ENCODE measurements around the gene THAP3. TPM values are rescaled to one million over a fixed set of nuclear protein-coding genes. Genes with fewer than 3 reads are reported as not detected.
"Not testable (repeated sequence)": the region's sequence is repeated elsewhere in the genome, so short reads cannot be mapped to it uniquely, and the experiment has no call there.

THAP3 gene
- total RNA-seq, 1 donor = 7.6 TPM

GRCh38 chr1:6658359-6659060 is 33.8 kb downstream of the THAP3 start:
- Histone ChIP-seq H3K9me3 (ENCODE audit: low read depth, low read length) (no peaks in the 10 kb centered on the region), H3K4me1 (ENCODE audit: insufficient read depth, low read length) (no peaks in the 10 kb centered on the region), H3K27me3 (ENCODE audit: insufficient read depth, low read length) (no peaks in the 10 kb centered on the region), H3K4me3 (ENCODE audit: low read length) (no peak overlapping the region)

- Histone ChIP-seq H3K27me3 (ENCODE audit: insufficient read depth, low read length) (no peaks in the 10 kb centered on the region), H3K9me3 (ENCODE audit: low read depth, low read length) (no peaks in the 10 kb centered on the region), H3K4me3 (ENCODE audit: low read length) (no peak overlapping the region), H3K4me1 (ENCODE audit: insufficient read depth, low read length) (no peaks in the 10 kb centered on the region)
These were observed 35.9 kb downstream of the THAP3 start for GRCh38 chr1:6660415-6661049.

- not testable (repeated sequence) for H3K27me3 ChIP-seq (ENCODE audit: insufficient read depth, low read length); H3K4me1 ChIP-seq (ENCODE audit: insufficient read depth, low read length); H3K9me3 ChIP-seq (ENCODE audit: low read depth, low read length); H3K4me3 ChIP-seq (ENCODE audit: low read length)
These were observed 37.8 kb downstream of the THAP3 start for GRCh38 chr1:6662468-6662867.

- H3K4me1 ChIP-seq (ENCODE audit: insufficient read depth, low read length) = no peaks in the 10 kb centered on the region
- no peaks in the 10 kb centered on the region for H3K9me3 ChIP-seq (ENCODE audit: low read depth, low read length)
- H3K4me3 ChIP-seq (ENCODE audit: low read length) = no peak overlapping the region
- no peaks in the 10 kb centered on the region for H3K27me3 ChIP-seq (ENCODE audit: insufficient read depth, low read length)
These were observed 42.0 kb downstream of the THAP3 start for GRCh38 chr1:6666696-6667095.

GRCh38 chr1:6667139-6667538 is 42.5 kb downstream of the THAP3 start:
- H3K4me1 ChIP-seq (ENCODE audit: insufficient read depth, low read length) = no peaks in the 10 kb centered on the region
- no peaks in the 10 kb centered on the region for H3K9me3 ChIP-seq (ENCODE audit: low read depth, low read length)
- H3K27me3 ChIP-seq (ENCODE audit: insufficient read depth, low read length) = no peaks in the 10 kb centered on the region
- no peak overlapping the region for H3K4me3 ChIP-seq (ENCODE audit: low read length)

DNA sequence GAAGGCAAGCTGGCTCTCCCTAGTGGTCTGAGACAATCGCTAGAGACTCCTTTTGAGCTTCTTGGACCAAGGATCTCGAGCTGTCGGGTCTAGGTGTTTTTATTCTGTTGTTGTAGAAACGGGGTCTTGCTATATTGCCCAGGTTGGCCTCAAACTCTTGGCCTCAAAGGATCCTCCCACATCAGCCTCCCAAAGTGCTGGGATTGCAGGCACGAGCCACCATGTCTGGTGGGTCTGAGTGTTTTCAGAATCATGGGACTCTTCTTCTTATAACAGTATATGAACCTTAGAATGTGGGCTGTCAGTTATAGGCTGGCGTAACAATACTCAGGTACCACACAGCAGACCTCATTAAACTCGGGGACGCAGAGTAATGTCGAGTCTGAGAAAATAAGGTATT is 43.8 kb downstream of the THAP3 start:
- H3K4me1 ChIP-seq (ENCODE audit: insufficient read depth, low read length) = no peaks in the 10 kb centered on the region
- H3K9me3 ChIP-seq (ENCODE audit: low read depth, low read length) = no peaks in the 10 kb centered on the region
- H3K27me3 ChIP-seq (ENCODE audit: insufficient read depth, low read length) = no peaks in the 10 kb centered on the region
- no peak overlapping the region for H3K4me3 ChIP-seq (ENCODE audit: low read length)

- Histone ChIP-seq H3K27me3 (ENCODE audit: insufficient read depth, low read length) (no peaks in the 10 kb centered on the region), H3K9me3 (ENCODE audit: low read depth, low read length) (no peaks in the 10 kb centered on the region), H3K4me3 (ENCODE audit: low read length) (no peak overlapping the region), H3K4me1 (ENCODE audit: insufficient read depth, low read length) (no peaks in the 10 kb centered on the region)
These were observed 47.9 kb downstream of the THAP3 start for GRCh38 chr1:6672558-6672957.

GRCh38 chr1:6673816-6674398 is 49.2 kb downstream of the THAP3 start:
- H3K4me1 ChIP-seq (ENCODE audit: insufficient read depth, low read length) = no peaks in the 10 kb centered on the region
- no peaks in the 10 kb centered on the region for H3K9me3 ChIP-seq (ENCODE audit: low read depth, low read length)
- H3K27me3 ChIP-seq (ENCODE audit: insufficient read depth, low read length) = no peaks in the 10 kb centered on the region
- no peak overlapping the region for H3K4me3 ChIP-seq (ENCODE audit: low read length)

DNA sequence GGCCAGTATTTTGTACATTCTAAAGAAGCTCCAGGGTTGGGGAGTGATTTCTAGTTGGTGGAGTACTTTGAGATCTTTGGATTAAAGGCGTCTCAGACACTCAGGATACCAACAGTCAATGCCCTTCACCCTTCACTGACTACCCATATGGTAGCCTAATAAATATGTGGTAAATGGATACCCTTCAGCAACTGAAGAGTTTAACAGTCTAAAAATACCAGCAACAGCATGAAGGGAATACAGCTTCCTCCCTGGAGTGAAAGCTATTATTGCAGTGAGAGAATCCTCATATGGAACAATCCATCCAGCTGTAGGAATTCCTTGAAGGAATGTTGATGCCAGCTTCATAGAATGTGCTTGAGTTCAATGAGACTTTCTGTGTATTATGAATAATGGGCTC is 50.1 kb downstream of the THAP3 start:
- no peak overlapping the region for H3K4me3 ChIP-seq (ENCODE audit: low read length)

DNA sequence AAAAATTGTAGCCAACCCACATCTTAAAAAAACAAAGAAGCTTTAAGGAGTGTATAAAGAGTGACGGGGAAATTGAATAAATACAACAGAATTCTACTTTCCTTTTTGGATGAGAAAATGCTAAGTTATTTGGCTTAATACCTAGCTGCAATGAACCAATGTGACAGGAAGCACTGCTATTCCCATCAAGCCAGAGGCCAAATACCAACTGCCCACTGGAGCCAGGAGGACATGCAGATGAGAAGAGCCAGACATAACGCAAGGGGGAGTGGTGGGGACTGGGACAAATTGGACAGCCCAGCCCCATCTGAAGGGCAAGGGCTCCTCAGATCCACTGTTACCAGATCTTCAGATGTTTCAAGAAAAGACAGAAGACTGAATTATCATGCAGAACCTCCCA is 51.3 kb downstream of the THAP3 start:
- no peaks in the 10 kb centered on the region for H3K4me1 ChIP-seq (ENCODE audit: insufficient read depth, low read length)
- no peaks in the 10 kb centered on the region for H3K27me3 ChIP-seq (ENCODE audit: insufficient read depth, low read length)
- no peaks in the 10 kb centered on the region for H3K9me3 ChIP-seq (ENCODE audit: low read depth, low read length)
- no peak overlapping the region for H3K4me3 ChIP-seq (ENCODE audit: low read length)

More for the DNA sequence above, 50.1 kb downstream of the THAP3 start:
- no peaks in the 10 kb centered on the region for H3K9me3 ChIP-seq (ENCODE audit: low read depth, low read length)
- H3K27me3 ChIP-seq (ENCODE audit: insufficient read depth, low read length) = no peaks in the 10 kb centered on the region
- H3K4me1 ChIP-seq (ENCODE audit: insufficient read depth, low read length) = no peaks in the 10 kb centered on the region

Other genes starting within 250 kb of the THAP3 start
- 2.1 TPM for gene ACOT7, start 231.1 kb upstream of the THAP3 start, total RNA-seq
- not detected for gene HES2, start 204.9 kb upstream of the THAP3 start, total RNA-seq
- 0.52 TPM for gene ESPN, start 200.1 kb upstream of the THAP3 start, total RNA-seq
- gene TNFRSF25, start 158.7 kb upstream of the THAP3 start, total RNA-seq = 60.7 TPM
- 2.1 TPM for gene PLEKHG5, start 133.2 kb upstream of the THAP3 start, total RNA-seq
- 73.4 TPM for gene NOL9, start 70.4 kb upstream of the THAP3 start, total RNA-seq
- 0.10 TPM for gene TAS1R1, start 69.6 kb upstream of the THAP3 start, total RNA-seq
- gene ZBTB48, start 44.9 kb upstream of the THAP3 start, total RNA-seq = 13.1 TPM
- 57.4 TPM for gene KLHL21, start 22.0 kb upstream of the THAP3 start, total RNA-seq
- gene PHF13, start 11.1 kb upstream of the THAP3 start, total RNA-seq = 4.7 TPM
- 17.3 TPM for gene DNAJC11, start 76.9 kb downstream of the THAP3 start, total RNA-seq
- 71.6 TPM for gene CAMTA1, start 160.6 kb downstream of the THAP3 start, total RNA-seq

Data from mononuclear cell (primary cell).